ACHN (cell line): ENCODE data around the gene DNAJC24.

Source experiments
- DNase-seq: peaks from one replicate; pipeline ENCODE4 v3.0.0-alpha.2; 2015
- in situ Hi-C: cut with HindIII; loops from 2 replicates; pipeline ENCODE4 v1.10.0; 2017; ENCODE audit warnings: low sequenced_read_pairs, low pct_ligation_motif_present, low pct_unique_long_range_greater_than_20kb

Gene DNAJC24

GRCh38 chr11:31464436-31464835 is 94.8 kb downstream of the DNAJC24 start:
- in situ Hi-C loops = no loop called here
- DNase-seq = no peak

DNA sequence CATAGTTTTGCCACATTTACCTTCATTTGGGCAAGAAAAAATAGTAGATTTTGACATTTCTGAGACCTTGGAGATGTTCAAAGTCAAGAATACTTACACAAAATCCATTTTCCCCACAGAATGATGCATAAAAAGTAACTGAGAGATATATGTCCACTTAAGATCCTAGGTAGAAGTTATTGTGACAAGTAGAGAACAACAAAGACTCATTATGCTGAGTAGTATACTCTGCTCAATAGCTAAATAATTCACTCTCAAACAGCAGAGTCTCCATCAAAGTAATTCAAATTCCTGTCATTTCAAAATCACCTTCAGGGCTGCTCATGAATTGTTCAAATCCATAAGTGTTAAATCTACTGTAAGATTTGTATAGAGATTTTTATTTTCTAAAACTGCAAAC is 104.4 kb downstream of the DNAJC24 start:
- DNase-seq = no peak
- in situ Hi-C loops = no loop called here

DNA sequence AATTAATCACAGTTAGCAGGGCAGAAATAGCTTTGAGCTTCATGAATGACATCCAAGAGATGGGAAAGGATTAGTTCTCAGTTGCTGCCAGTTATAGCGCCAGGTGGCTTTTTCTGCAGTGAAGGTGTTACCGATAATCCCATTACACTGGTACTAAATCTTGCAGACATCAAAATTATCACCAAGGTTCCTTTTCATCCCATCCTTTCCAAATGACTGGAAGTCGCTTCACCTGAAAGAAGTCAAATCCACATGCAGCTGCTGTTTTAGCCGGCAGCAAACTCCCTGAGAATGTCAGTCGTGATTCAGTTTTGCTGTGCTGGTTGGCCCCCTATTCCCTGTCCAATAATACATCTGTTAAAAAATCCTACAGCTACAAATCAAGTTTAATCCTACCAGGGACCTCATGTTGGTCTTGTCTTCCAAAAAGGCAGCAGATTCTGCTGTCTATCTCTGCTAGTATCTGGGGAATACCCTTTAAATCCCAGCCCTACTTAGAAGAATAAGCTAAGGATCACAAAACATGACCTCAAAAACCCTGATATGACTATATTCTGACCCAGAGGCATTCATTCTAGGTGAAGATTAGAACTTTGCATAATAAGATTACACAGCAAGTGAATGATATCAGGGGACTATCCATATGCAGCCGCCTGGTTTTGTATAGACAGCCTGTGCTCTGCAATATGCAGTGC is 108.0 kb downstream of the DNAJC24 start:
- DNase-seq = no peak
- in situ Hi-C loops = no loop called here

GRCh38 chr11:31478223-31478590 is 108.5 kb downstream of the DNAJC24 start:
- in situ Hi-C loops = no loop called here
- DNase-seq = no peak

GRCh38 chr11:31479066-31479465 is 109.4 kb downstream of the DNAJC24 start:
- in situ Hi-C loops = no loop called here
- DNase-seq = no peak

GRCh38 chr11:31480930-31481329 is 111.3 kb downstream of the DNAJC24 start:
- DNase-seq = no peak
- in situ Hi-C loops = no loop called here
